ENCODE results near the gene SAPCD1.

The SAPCD1 gene

DNA sequence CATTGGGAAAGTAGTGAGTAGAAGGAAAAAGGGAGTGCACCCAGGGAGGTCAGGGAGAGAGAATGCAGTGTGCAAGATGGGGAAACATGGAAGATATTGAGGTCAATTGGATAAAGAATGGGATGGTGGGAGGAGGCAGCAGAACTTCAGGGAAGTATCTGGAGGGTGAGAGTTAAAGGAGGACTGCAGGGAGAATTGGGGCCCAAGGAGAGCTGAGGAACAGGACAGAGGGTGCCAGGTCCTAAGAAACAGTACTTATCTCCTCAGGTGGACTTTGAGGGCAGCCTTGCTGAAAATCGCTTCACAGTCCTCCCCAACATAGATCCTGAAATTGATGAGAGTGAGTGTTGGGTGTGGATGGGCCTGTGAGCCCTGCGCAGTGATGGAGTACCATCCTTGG, 4.2 kb upstream of the SAPCD1 start:
- no peak for DNase-seq

DNA sequence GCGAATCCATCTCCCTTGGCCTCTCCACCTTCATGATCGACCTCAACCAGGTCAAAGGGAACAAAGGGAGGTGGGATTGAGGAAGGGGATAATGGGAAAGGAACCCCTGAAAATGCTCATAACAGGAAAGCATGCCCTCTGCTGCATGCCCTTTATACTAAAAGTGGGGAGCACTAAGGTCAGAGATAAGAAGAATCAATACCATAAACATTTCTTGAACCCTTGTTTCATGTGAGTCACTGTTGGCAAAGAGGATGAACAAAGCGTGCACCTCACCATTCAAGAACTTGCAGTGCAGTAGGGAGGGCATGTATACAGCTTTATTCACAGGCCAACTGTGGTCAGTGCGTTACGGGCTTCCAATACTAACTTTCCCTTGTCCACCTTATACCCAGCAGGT, 1.7 kb upstream of the SAPCD1 start:
- no peak for DNase-seq

DNA sequence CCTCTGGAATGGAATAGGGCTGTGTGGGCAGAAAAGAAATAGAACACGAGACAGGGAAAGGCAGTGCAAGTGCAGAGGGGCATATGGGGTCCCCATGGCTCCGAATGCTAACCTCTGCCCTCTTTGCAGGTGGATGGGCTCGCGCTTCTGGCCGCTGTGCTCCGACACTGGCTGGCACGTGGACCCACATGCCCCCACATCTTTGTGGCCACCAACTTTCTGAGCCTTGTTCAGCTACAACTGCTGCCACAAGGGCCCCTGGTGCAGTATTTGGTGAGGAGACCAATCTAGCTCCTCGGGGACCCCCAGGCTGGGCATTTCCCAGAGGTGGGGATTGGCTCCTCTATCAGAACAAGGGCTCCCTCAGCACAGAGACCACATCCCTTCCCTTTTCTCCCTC, 1.1 kb upstream of the SAPCD1 start:
- DNase-seq: no peak

DNA sequence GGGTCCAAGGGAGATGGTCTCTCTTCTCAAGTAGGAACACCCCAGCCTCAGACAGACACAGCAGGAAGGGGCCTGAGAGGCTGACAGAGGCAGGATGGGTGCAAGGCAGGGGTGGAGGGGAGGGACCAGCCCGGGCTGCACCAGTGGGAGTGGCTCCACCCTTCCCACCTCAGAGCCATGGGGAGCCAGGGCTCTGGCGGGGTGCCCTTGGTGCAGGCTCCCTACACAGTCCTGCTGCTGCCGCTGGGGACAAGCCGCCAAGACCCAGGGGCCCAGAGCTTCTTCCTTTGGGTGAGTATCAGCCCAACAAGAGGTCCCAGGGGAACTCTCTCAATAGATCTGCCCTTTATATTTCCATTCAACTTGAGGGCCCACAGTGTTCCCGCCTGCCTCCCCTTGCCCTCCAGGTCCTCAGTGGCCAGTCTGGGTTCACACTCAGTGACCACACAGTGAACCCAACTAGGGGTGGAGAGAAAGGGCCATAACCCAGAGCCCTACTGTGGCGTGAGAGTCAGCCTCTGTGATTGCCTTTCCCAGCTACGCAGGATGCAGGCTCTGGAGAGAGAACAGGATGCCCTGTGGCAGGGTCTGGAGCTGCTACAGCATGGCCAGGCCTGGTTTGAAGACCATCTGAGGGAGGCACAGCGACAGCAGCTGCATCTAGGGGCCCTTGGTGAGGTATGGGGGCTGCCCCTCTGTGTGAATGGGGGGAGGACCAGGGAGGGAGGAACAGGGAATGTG, 592 bp downstream of the SAPCD1 start:
- no peak for DNase-seq

DNA sequence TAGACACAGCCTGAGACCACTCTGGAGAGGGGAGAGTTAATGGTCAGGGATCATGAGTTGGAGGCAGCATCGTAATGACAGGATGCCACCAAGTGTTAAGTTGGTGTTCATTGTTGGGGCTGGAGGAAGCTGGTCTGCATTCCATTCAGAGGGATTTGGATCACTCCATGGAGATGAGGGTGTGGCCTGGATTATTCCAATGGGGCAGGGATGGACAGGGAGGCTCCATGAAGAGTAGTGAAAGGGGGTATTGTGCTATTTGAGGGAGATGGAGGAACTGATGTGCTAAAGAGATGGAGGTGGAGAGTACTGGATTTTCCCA, 1.1 kb downstream of the SAPCD1 start:
- DNase-seq: no peak

DNA sequence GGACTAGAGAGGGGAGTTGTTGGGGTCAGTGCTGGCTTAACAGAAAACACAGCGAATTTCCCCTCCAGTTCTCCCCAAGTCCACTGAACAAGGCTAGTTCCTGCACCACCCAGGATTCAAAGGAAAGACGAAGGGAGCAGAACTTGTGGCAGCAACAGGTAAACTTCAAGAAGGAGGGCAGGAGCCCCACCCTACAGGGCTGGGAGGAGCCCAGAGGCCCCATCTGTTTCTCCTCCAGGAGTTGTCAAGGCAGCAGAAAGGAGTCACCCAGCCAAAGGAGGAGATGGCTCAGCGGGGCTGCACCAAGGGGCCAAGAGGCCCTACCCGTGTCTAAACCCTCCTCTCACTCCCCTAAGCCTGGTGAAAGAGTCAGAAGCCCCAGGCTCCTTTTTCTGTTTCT, 1.7 kb downstream of the SAPCD1 start:
- no peak for DNase-seq

DNA sequence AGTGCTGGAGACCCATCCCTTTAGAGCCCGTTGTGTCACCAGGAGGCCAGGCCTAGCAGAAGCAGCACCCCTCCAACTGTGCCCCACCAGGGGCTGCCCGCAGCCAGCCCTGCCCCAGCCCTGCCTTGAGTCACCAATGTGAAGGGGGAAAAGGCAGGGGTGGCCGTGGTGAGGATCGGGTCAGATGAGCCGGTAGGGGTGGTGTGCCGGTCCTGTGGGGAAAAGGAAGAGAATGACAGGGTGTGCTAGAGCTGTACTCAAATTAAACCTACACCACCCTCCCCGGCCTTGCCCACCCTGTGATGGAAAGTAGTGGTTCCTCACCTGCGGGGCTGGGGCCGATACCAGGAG, 3.1 kb downstream of the SAPCD1 start:
- DNase-seq: no peak

DNA sequence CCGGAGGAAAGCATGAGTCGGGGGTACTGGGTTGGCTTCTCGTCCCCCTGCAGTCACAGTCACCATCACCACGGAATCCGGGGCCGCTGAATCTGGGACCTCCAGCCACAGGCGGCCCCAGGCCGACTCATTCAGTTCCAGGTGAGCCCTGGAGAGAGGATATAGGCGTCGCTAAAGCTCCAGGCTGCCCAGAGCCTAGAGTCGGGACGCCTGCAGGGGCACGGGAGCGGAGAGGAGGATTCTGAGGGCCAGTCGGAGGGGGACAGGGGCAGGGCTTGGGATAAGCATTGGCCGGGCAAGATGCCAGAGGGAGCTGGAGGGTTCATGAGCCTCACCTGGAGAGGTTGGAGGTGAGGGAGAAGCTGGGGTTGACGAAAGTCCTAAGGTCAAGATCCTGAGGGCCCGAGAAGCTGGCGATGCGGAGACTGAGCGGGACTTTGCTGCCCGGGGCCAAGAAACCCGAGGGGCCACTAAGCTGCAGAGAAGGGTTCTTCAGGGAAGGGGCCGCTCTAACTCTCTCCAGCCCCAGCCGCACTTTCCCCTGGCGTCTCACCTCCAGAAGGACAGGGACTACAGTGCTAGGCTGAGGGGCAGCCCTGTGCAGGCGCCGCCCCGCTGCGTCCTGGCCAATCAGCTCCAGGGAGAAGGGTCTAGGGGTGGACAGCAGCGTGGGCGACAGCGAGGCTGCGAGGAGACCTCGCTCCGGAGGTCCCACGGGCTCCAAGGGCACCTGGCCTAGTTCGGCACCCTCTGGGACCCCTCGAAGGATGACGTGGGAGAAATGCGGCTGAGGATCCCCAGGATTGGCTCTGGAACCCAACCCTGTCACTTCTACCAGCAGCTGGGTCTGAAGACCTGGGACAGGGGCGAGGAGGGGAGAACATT, 3.7 kb downstream of the SAPCD1 start:
- DNase-seq: no peak

DNA sequence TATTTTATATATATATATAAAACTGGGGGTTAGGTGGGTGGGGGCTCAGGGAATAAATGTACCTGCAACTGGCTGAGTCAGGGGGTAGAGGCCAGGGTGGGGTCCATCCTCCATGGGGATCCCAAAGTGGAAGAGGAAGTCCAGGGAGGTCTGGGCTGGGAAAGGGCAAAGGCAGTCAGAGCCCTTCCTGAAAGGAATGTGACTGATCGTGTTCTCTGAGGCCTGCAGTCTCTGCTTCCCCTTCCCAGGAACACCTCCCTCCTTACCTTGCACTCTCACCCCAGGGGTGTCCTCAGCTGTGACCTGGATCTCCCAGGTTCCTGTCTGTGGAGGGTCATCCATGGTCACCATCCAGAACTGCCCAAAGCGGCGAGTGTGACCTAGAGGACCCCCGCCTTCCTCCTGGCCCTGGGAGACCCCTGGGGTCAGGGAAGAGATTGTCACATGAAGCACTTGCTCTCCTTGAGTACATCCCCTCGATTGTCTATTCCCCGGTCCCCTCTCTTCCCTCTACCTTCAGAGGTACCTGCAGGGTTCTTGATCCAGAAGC, 4.7 kb downstream of the SAPCD1 start:
- DNase-seq: no peak

DNA sequence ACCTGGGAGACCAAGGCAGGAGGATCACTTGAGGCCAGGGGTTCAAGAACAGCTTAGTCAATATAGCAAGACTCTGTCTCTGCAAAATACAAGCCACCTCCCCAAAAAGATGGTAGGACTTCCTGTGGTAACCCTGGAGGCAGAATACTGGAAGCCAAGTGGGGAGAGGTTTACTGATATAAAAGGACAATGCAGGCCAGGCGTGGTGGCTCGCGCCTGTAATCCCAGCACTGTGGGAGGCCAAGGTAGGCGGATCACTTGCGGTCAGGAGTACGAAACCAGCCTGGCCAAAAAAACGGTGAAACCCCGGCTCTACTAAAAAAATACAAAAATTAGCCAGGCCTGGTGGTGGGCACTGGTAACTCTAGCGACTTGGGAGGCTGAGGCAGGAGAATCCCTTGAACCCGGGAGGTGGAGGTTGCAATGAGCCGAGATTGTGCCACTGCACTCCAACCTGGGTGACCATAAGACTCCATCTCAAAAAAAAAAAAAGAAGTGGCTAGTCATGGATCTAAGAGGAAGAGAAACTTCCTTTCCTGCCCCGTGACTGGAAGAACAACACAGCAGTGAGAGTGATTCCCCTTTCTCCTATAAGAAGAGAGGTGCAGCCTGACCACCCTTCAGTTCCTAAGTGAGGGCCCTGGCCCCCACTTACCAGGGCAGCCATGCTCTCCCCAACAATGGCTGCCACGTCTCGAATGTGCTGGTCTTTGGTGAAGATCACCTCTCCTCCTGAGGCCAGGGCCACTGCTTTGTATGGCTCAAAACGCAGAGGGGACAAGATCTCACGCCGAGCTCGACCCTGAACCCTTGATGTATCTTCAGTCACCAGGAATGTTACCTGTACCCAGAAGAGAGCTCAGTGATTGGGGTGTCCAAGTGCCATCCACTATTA, 6.2 kb downstream of the SAPCD1 start:
- DNase-seq: no peak

DNA sequence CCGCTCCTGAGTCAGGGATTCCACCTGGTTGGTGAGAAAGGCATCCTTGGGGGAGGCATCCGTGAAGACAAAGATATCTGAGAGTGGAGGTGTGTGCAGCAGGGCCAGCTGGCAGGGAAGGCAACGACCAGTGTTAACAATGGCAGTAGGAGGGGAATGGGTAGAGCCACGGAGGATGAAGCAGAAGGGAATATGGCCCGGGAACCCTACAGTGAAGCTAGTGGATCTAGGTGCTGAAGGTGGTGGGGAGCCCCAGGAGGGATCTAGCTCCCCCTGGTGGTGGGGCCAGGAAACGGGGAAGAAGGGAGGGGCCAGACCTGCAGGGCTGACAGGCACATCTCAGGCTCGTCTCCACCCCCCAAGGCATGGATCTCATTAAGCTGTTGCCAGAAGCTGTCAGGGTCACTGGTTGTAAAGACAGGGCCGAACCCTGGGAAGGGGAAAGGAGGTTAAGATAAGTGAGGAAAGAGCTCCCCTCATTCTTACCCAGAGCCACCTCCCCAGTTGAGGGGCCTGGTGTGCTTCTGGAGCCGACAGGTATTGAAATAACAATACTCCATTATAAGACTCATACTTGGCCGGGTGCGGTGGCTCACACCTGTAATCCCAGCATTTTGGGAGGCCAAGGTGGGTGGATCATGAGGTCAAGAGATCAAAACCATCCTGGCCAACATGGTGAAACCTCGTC, 7.4 kb downstream of the SAPCD1 start:
- DNase-seq: peak; percentile 68

DNA sequence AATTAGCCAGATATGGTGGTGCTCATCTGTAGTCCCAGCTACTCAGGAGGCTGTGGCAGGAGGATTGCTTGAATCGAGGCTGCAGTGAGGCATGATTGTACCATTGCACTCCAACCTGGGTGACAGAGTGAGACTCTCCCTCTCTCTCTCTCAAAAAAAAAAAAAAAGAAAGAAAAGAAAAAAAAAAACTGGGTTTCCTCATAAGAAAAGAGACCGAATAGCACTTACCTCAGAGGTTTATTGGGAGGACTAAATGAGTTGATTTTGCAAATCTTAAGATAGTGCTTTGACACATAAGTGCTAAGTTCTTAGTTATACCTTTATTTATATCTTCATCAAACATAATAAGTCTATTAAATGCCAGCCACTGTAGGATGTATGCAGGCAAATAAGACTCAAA, 8.4 kb downstream of the SAPCD1 start:
- no peak for DNase-seq

DNA sequence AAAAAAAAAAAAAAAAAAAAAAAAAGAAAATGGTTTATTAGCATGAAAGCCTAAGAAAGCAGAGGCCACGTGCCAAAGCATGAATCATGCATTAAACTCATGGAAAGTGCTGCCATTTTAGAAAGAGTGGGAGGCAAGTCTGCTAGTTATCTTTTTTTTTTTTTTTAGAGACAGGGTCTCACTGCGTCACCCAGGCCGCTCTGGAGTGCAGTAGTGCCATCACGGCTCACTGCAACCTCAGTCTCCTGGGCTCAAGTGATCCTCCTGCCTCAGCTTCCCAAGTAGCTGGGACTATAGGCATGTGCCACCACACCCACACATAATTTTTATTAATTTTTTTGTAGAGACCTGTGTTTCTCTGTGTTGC, 9.5 kb downstream of the SAPCD1 start:
- DNase-seq: no peak

DNA sequence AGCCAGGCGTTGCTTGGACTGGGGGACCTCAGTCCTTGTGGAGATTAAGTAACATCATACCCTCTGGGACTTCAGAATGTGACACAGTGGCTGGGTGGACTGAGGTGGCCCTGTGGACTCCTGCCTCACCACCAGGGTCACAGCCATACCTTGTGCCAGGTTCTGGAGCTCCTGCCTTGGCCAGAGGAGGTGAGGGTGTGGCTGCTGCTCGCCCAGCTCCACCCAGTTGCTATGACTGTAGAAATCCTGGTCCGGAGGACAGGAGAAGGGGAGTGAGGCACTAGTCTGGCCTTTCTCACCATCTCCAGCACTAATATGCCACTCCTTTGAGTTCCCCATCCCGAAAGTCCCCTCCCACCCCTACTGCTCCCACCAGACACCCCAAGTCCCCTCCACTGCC, 12.7 kb downstream of the SAPCD1 start:
- DNase-seq: no peak

DNA sequence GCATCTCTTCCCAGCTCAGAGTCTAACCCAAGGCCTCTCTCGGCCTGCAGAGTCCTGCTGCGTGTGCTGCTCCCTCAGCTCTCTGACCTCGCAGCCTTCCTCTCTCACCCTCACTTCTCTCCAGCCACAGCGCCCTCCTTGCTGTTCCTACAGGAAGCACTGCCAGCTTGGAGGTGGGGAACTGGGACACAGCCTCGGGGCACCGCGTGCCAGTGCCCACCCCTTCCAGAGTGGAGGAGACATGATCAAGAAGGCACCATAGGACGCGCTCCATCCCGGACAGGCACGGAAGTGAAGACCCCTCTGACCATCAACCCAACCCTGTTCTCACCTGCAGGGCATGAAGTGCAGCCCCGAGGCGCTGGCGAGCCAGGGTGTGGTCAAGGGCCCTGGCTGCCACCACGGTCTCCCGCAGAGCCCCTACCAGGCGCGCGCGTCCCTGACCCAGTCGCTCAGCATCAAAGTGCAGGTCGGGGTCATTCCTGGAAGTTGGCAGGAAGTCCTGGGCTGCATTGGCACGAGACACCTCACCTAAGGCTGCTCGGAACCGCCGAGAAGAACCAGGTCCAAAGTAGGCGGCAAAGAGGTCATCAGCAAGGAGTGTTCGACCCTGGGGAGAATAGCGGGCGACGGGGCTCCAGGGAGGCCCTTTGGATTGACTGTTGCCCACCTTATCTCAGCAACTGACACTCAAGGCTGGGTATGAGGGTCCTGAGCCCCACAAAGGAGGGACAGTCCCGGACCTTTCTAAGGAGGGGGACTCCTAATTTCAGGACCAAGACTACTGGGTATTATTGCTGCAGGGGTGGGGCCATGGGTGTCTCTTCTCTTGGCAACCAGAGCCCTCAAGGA, 13.4 kb downstream of the SAPCD1 start:
- no peak for DNase-seq

DNA sequence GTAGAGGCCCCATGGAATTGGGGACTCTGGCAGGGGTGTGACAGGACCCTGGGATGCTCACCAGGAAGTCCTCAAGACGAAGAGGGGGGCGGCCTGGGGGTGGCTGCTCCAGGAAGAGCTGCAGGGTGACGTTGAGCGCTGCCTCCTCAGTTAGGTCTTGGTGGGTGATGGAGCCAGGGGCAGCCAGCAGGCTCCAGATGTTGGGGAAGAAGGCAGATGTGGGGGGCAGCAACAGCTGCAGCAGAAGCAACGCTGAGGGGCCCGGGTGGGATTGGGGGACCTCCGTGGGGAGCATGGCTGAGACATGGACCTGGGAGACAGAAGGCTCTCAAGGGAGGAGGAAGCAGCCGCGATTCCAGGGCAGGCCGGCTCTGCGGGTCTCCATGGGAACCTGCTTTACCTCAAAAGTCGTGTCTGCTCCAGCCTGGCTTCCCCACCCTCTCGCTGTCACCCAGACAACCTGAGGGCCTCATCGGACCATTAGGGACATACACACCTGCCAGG, 14.1 kb downstream of the SAPCD1 start:
- no peak for DNase-seq

DNA sequence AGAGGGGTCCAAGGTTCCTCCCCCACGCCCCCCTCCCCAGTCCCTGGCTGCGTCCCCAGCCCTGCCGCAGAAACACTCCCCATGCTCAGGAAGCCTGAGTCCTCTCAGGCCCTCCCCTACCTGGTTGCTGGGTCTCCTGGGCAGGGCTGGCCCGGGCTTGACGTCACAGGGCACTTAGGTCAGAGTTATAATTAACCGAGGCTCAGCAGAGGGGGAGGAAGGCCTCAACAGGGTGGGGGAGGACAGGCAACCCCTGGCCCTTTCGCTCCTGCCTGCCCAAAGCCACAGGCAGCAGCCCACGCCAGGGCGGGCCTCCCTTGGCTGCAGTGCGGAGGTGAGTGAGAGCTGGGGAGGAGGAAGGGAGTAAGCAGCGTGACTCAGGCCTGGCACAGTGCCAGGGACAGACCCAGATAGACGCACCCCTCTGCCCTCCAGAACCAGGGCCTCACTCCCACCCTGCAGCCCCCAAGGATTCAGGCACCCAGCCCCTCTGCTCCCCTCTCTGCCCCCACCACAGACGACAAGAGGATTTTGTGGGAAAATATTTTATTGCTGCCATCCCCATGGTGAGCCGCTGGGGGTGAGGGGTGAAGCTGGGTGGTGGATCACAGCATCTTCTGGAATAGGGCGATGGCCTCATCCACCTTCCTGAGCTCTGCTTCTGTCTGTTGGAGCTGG, 14.7 kb downstream of the SAPCD1 start, which contains the start of gene VWA7:
Gene VWA7 (minus strand): TSS at position 340 of the 678 bp plus-strand sequence. CDS start 549 bp downstream, outside the sequence.
- peak; percentile 56 for DNase-seq

DNA sequence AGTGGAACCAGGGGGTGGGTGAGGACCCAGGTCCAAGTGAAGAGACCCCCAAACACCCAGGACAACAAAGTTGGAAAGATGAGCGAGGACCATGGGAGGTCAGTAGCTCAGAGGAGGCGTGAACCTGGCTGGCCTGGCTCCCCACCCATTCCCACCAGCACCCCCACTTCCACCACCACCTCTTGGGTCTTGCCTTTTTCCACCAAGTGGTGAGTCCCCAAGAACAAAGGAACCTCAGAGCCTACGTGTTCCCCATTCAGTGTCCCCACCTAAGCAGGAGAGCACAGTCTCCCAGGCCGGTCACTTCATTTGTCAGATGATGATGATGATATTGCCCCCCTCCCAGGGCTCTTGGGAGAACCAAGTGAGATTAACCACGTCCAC, 15.2 kb downstream of the SAPCD1 start:
- DNase-seq: no peak

DNA sequence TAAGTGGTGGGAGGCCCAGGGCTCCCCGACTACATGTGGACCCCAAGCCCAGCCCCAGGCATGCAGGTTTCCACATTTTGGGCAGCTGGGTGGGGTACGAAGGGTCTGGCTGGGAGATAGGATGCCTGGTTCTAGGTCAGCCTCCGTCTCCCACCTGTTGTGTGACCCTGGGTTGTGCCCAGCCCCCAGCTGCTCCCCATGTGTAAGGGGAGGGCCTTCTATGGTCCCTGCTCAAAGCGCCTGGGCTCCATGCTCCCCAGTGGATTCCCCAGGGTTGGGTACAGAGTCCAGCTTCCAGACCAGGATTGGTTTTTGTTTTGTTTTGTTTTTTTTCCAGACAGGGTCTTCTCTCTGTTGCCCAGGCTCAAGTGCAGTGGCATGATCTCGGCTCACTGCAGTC, 15.7 kb downstream of the SAPCD1 start:
- DNase-seq: no peak

DNA sequence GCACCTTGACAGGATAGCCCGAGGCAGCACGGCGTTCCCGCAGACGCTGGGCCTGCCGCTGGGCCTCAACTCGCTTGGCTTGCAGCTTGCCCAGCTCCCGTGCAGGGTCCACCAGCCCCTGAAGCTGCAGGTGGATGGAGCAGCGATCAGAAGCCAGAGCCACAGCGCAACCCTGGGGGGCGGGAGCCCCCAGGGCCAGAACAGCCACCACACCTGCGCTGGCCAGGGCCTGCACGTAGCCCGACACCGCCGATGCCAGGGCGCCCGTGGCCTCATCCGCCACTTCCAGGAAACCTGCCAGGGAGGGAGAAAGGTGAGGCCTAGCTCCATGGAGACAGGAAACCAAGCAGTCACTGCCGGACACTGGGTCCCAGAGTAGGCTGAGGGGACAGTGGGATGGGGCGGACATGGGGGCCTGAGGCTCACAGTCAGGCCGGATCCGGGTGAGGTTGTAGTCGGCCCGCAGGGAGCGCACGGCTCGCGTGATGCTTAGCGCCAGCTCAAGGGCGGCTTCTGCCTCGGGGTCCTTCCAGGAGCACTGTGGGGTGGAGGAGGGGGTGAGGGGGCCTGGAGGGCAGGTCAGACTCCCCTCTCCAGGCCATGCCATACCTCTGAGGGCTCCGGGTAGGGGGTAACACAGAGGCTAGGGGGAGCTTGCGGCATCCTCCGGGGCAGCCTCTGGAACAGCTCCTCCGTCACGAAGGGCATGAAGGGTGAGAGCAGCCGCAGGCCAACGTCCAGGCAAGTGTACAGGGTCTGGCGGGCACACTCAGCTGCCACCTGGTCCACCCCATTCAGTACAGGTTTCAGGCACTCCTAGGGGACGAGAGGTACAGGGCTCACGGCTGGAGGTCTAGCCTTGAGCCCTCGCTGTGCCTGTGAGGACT, 16.8 kb downstream of the SAPCD1 start:
- no peak for DNase-seq
